GM13977 (cell line): Measurements from ENCODE around the gene FAM50A.

ENCODE experiments used
- DNase-seq: peaks from one replicate; pipeline ENCODE4 v3.0.0; 2012; ENCODE audit warnings: low spot score
- CTCF ChIP-seq: IDR thresholded peaks from 2 replicates; pipeline ENCODE4 v1.5.1; 2012; ENCODE audit warnings: mild to moderate bottlenecking, control low read depth; ENCODE audit not compliant: insufficient read depth; ENCODE audit errors: extremely low read depth, missing control alignments
- in situ Hi-C: fragments of 300-500 bp; cut with MboI; formaldehyde crosslinking; loops from one replicate; pipeline ENCODE4 v1.12.0; 2022; ENCODE audit warnings: low sequenced_read_pairs, low pct_unique_long_range_greater_than_20kb, mixed read lengths, inconsistent platforms; ENCODE audit not compliant: unreplicated experiment

The FAM50A gene

GRCh38 chrX:154437971-154438893, 5.7 kb upstream of the FAM50A start:
- no peak for TF ChIP-seq CTCF
- in situ Hi-C loops, result no loop called here
- no peak for DNase-seq

- in situ Hi-C loops, result no loop called here
- no peak for DNase-seq
- TF ChIP-seq CTCF, result no peak
Observed at GRCh38 chrX:154439841-154440240, 4.1 kb upstream of the FAM50A start.

- no peak for TF ChIP-seq CTCF
- no peak for DNase-seq
- in situ Hi-C loops, result no loop called here
Observed at GRCh38 chrX:154440623-154441357, 3.2 kb upstream of the FAM50A start.

DNA sequence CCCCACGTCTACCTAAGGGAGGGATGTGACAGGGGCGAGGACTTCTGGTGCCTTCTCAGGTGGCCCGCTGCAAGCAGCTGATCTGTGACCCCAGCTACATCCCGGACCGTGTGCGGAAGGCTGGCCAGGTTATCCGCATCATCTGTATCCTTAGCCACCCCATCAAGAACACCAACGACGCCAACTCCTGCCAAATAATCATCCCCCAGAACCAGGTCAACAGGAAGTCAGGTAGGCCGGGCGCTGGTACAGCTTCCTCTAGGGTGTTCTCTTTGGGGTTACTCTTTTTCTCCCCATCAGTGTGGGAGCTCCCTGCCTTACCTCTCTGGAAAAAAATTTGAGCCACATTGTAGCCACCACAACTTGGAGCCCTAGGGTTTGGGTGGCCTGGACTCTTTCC, 2.4 kb upstream of the FAM50A start:
- in situ Hi-C loops, result no loop called here

DNA sequence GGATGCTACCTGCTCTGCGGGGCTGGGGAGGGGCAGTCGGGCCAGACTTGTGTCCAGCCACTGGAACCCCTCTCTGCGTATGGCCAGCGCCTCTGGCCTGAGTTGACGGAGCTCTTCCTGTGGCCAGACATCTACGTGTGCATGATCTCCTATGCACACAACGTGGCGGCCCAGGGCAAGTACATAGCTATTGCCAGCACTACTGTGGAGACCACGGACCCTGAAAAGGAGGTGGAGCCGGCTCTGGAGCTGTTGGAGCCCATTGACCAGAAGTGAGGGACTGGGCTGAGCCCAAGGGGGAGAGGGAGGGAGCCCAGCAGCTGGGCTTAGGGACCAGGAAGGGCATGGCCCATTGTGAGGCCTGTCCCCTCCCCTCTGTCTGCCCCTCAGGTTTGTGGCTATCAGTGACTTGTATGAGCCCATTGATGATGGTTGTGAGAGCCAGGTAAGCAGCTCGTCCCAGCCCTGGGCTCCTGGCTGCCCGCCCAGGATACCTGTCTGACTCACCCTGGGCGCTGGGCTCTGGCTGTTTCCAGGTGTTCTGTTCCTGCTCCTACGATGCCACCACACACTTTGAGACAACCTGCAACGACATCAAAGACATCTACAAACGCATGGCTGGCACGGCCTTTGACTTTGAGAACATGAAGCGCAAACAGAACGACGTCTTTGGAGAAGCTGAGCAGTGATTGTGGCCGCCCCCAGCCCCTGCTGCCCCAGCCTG, 1.8 kb upstream of the FAM50A start:
- no peak for DNase-seq
- in situ Hi-C loops, result no loop called here
- TF ChIP-seq CTCF, result no peak

More for the DNA sequence above, 2.4 kb upstream of the FAM50A start:
- no peak for DNase-seq
- TF ChIP-seq CTCF, result no peak

- no peak for DNase-seq
- in situ Hi-C loops, result no loop called here
- TF ChIP-seq CTCF, result no peak
Observed at GRCh38 chrX:154443479-154443910, 446 bp upstream of the FAM50A start.
